Cardiac ventricle fibroblast (primary cell): Measurements from ENCODE around the gene GOLM1. TPM values are rescaled to one million over a fixed set of nuclear protein-coding genes. Genes with fewer than 3 reads are reported as not detected.

ENCODE experiments used
- total RNA-seq: library from RNA; depleted of rRNA; stranded (reverse); fragments of >200 nt; gene quantifications from 2 replicates; pipeline ENCODE4 v1.2.3, GENCODE V29; 2015

GOLM1 gene
- 60.8 and 68.9 TPM in 2 replicates for total RNA-seq

GRCh38 chr9:86098824-86099700 lies at the start of gene GOLM1:
Gene GOLM1 (minus strand): TSS chr9:86099558. CDS start chr9:86079320, 20,238 bp downstream.

Other genes with a start within 250 kb of the GOLM1 start
- gene NAA35, start 158.4 kb downstream of the GOLM1 start, total RNA-seq = 10.4 and 15.7 TPM in 2 replicates
- 0.39 TPM in 1 of 2 replicates, not detected in the other for gene C9orf153, start 160.1 kb upstream of the GOLM1 start, total RNA-seq
- 35.9 and 43.2 TPM in 2 replicates for gene ISCA1, start 183.0 kb upstream of the GOLM1 start, total RNA-seq